Measurements from ENCODE around the gene RNF208.

- TF ChIP-seq, protein P1, sequence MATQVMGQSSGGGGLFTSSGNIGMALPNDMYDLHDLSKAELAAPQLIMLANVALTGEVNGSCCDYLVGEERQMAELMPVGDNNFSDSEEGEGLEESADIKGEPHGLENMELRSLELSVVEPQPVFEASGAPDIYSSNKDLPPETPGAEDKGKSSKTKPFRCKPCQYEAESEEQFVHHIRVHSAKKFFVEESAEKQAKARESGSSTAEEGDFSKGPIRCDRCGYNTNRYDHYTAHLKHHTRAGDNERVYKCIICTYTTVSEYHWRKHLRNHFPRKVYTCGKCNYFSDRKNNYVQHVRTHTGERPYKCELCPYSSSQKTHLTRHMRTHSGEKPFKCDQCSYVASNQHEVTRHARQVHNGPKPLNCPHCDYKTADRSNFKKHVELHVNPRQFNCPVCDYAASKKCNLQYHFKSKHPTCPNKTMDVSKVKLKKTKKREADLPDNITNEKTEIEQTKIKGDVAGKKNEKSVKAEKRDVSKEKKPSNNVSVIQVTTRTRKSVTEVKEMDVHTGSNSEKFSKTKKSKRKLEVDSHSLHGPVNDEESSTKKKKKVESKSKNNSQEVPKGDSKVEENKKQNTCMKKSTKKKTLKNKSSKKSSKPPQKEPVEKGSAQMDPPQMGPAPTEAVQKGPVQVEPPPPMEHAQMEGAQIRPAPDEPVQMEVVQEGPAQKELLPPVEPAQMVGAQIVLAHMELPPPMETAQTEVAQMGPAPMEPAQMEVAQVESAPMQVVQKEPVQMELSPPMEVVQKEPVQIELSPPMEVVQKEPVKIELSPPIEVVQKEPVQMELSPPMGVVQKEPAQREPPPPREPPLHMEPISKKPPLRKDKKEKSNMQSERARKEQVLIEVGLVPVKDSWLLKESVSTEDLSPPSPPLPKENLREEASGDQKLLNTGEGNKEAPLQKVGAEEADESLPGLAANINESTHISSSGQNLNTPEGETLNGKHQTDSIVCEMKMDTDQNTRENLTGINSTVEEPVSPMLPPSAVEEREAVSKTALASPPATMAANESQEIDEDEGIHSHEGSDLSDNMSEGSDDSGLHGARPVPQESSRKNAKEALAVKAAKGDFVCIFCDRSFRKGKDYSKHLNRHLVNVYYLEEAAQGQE (IDR thresholded peaks at IDR 0.05; ENCODE audit: borderline replicate concordance), result no peak
- TF ChIP-seq SMC3 (conservative IDR thresholded peaks at IDR 0.05; ENCODE audit: poor library complexity) (no peak), MXI1 (conservative IDR thresholded peaks at IDR 0.05; ENCODE audit: poor library complexity, severe bottlenecking) (no peak)
Measured at GRCh38 chr9:137231372-137232039, 9.5 kb upstream of the RNF208 start.
